SW 1271 (cell line): ENCODE measurements around the gene RGS9.
A peak's percentile ranks its signal among the peaks of the same experiment; 100 is the strongest.
"Not testable (repeated sequence)": the region's sequence is repeated elsewhere in the genome, so short reads cannot be mapped to it uniquely, and the experiment has no call there.

Source experiments
- DNase-seq, 2 experiments: peaks; one replicate each; lab custom pipeline; 2025; lab: John Stamatoyannopoulos, UW

RGS9 gene

GRCh38 chr17:65115839-65116238, 21.3 kb upstream of the RGS9 start:
- no peak for DNase-seq

GRCh38 chr17:65116515-65116914, 20.7 kb upstream of the RGS9 start:
- not testable (repeated sequence) for DNase-seq

GRCh38 chr17:65117384-65118035, 19.7 kb upstream of the RGS9 start:
- DNase-seq: no peak

GRCh38 chr17:65121368-65121767, 15.8 kb upstream of the RGS9 start:
- no peak for DNase-seq

- DNase-seq: no peak
These were observed 15.0 kb upstream of the RGS9 start for GRCh38 chr17:65121916-65122806.

- DNase-seq: peak; percentile 47 to 78
These were observed 14.1 kb upstream of the RGS9 start for GRCh38 chr17:65122836-65123756.

- no peak for DNase-seq
These were observed 13.2 kb upstream of the RGS9 start for GRCh38 chr17:65123757-65124675.

GRCh38 chr17:65130832-65131231, 6.3 kb upstream of the RGS9 start:
- DNase-seq: no peak

- no peak for DNase-seq
These were observed 5.9 kb upstream of the RGS9 start for GRCh38 chr17:65131240-65131639.

- no peak for DNase-seq
These were observed 5.2 kb upstream of the RGS9 start for GRCh38 chr17:65131946-65132345.

- no peak for DNase-seq
These were observed 3.1 kb upstream of the RGS9 start for GRCh38 chr17:65134035-65134434.

GRCh38 chr17:65139101-65139764, 2.1 kb downstream of the RGS9 start:
- DNase-seq: no peak

GRCh38 chr17:65142247-65142646, 5.1 kb downstream of the RGS9 start:
- DNase-seq: no peak

GRCh38 chr17:65143889-65144604, 6.9 kb downstream of the RGS9 start:
- DNase-seq: no peak

- no peak for DNase-seq
These were observed 8.6 kb downstream of the RGS9 start for GRCh38 chr17:65145743-65146142.

- DNase-seq: no peak
These were observed 10.8 kb downstream of the RGS9 start for GRCh38 chr17:65147955-65148354.

- DNase-seq: no peak
These were observed 17.8 kb downstream of the RGS9 start for GRCh38 chr17:65154770-65155589.

- no peak for DNase-seq
These were observed 18.5 kb downstream of the RGS9 start for GRCh38 chr17:65155622-65156021.

GRCh38 chr17:65156185-65156834, 19.1 kb downstream of the RGS9 start:
- no peak for DNase-seq
